Effector memory CD4-positive, alpha-beta T cell (primary cell): Measurements from ENCODE around the gene CCNG1.
"Not testable (repeated sequence)": the region's sequence is repeated elsewhere in the genome, so short reads cannot be mapped to it uniquely, and the experiment has no call there.

Experiments
- DNase-seq, 3 donors: peaks; one replicate each; pipeline ENCODE4 v3.0.0-alpha.2; 2020
- H3K27ac ChIP-seq: 2 replicates; pipeline ENCODE4 v1.7.0; 2013; ENCODE audit warnings: mild to moderate bottlenecking, low read length, moderate library complexity; ENCODE audit not compliant: insufficient read depth, poor library complexity, severe bottlenecking
- H3K27me3 ChIP-seq: replicated peaks from 2 replicates; pipeline ENCODE4 v1.7.0; 2013; ENCODE audit warnings: mild to moderate bottlenecking, low read length; ENCODE audit not compliant: insufficient read depth, control insufficient read depth, poor library complexity, severe bottlenecking
- H3K36me3 ChIP-seq: 2 replicates; pipeline ENCODE4 v1.7.0; 2013; ENCODE audit warnings: mild to moderate bottlenecking, low read length, moderate library complexity; ENCODE audit not compliant: control insufficient read depth, insufficient read depth
- H3K4me1 ChIP-seq: 2 replicates; pipeline ENCODE4 v1.7.0; 2013; ENCODE audit warnings: low read length, mild to moderate bottlenecking; ENCODE audit not compliant: control insufficient read depth, insufficient read depth, poor library complexity, severe bottlenecking
- H3K4me3 ChIP-seq: 2 replicates; pipeline ENCODE4 v1.7.0; 2013; ENCODE audit warnings: low read length, low read depth, mild to moderate bottlenecking; ENCODE audit not compliant: insufficient read depth, poor library complexity, severe bottlenecking
- H3K9me3 ChIP-seq: 2 replicates; pipeline ENCODE4 v1.7.0; 2013; ENCODE audit warnings: mild to moderate bottlenecking, low read length, moderate library complexity; ENCODE audit not compliant: control insufficient read depth

The CCNG1 gene

GRCh38 chr5:163408311-163408923 is 29.0 kb upstream of the CCNG1 start:
- DNase-seq = peak; percentile 4 to 46 (median 16)
- no peak overlapping the region for H3K4me3 ChIP-seq
- no peaks in the 10 kb centered on the region for H3K27me3 ChIP-seq
- no peaks in the 10 kb centered on the region for H3K4me1 ChIP-seq
- no peaks in the 10 kb centered on the region for H3K36me3 ChIP-seq
- no peak overlapping the region for H3K27ac ChIP-seq
- no peaks in the 10 kb centered on the region for H3K9me3 ChIP-seq

- H3K27me3 ChIP-seq = no peaks in the 10 kb centered on the region
- H3K4me3 ChIP-seq = no peak overlapping the region
- H3K9me3 ChIP-seq = no peaks in the 10 kb centered on the region
- no peak overlapping the region for H3K27ac ChIP-seq
- H3K36me3 ChIP-seq = no peaks in the 10 kb centered on the region
- DNase-seq = no peak
- H3K4me1 ChIP-seq = no peaks in the 10 kb centered on the region
Measured at GRCh38 chr5:163409384-163409783, 28.0 kb upstream of the CCNG1 start.

GRCh38 chr5:163410505-163410904 is 26.9 kb upstream of the CCNG1 start:
- H3K4me3 ChIP-seq = no peak overlapping the region
- no peak overlapping the region for H3K27ac ChIP-seq
- H3K4me1 ChIP-seq = no peaks in the 10 kb centered on the region
- no peaks in the 10 kb centered on the region for H3K9me3 ChIP-seq
- no peaks in the 10 kb centered on the region for H3K27me3 ChIP-seq
- no peak for DNase-seq
- no peaks in the 10 kb centered on the region for H3K36me3 ChIP-seq

- not testable (repeated sequence) for H3K27ac ChIP-seq
Measured at GRCh38 chr5:163415673-163416072, 21.7 kb upstream of the CCNG1 start.

GRCh38 chr5:163424836-163425235 is 12.6 kb upstream of the CCNG1 start:
- H3K36me3 ChIP-seq = no peaks in the 10 kb centered on the region
- H3K4me3 ChIP-seq = no peak overlapping the region
- no peak overlapping the region for H3K27ac ChIP-seq
- no peaks in the 10 kb centered on the region for H3K4me1 ChIP-seq
- H3K9me3 ChIP-seq = no peaks in the 10 kb centered on the region
- DNase-seq = no peak
- H3K27me3 ChIP-seq = no peaks in the 10 kb centered on the region

More at GRCh38 chr5:163415673-163416072, 21.7 kb upstream of the CCNG1 start:
- not testable (repeated sequence) for DNase-seq, H3K27me3 ChIP-seq, H3K9me3 ChIP-seq, H3K4me3 ChIP-seq, H3K4me1 ChIP-seq, H3K36me3 ChIP-seq

- not testable (repeated sequence) for H3K9me3 ChIP-seq, H3K4me1 ChIP-seq, H3K27me3 ChIP-seq, H3K36me3 ChIP-seq, H3K27ac ChIP-seq, DNase-seq, H3K4me3 ChIP-seq
Measured at GRCh38 chr5:163426128-163426527, 11.3 kb upstream of the CCNG1 start.

- peaks cover 5% of the 10 kb centered on the region for H3K4me1 ChIP-seq
Measured at GRCh38 chr5:163432544-163432943, 4.9 kb upstream of the CCNG1 start.

GRCh38 chr5:163433271-163433670 is 4.1 kb upstream of the CCNG1 start:
- no peaks in the 10 kb centered on the region for H3K36me3 ChIP-seq
- H3K27me3 ChIP-seq = no peaks in the 10 kb centered on the region
- no peaks in the 10 kb centered on the region for H3K9me3 ChIP-seq
- no peak overlapping the region for H3K4me3 ChIP-seq
- peaks cover 5% of the 10 kb centered on the region for H3K4me1 ChIP-seq
- DNase-seq = no peak
- no peak overlapping the region for H3K27ac ChIP-seq

More at GRCh38 chr5:163432544-163432943, 4.9 kb upstream of the CCNG1 start:
- Histone ChIP-seq H3K27ac (no peak overlapping the region), H3K4me3 (no peak overlapping the region), H3K36me3 (no peaks in the 10 kb centered on the region), H3K9me3 (no peaks in the 10 kb centered on the region), H3K27me3 (no peaks in the 10 kb centered on the region)
- DNase-seq = no peak

GRCh38 chr5:163434401-163434866 is 3.0 kb upstream of the CCNG1 start:
- Histone ChIP-seq H3K36me3 (no peaks in the 10 kb centered on the region), H3K9me3 (no peaks in the 10 kb centered on the region), H3K27ac (no peak overlapping the region), H3K27me3 (no peaks in the 10 kb centered on the region), H3K4me3 (no peak overlapping the region), H3K4me1 (peaks cover 15% of the 10 kb centered on the region)
- no peak for DNase-seq

GRCh38 chr5:163436515-163436914 is 880 bp upstream of the CCNG1 start:
- Histone ChIP-seq H3K4me3 (no peak overlapping the region), H3K4me1 (peaks cover 15% of the 10 kb centered on the region), H3K27ac (peak overlapping the region; percentile 91), H3K27me3 (no peaks in the 10 kb centered on the region), H3K9me3 (no peaks in the 10 kb centered on the region), H3K36me3 (peaks cover 6% of the 10 kb centered on the region)
- DNase-seq = no peak
